Measurements from ENCODE around the gene UBE2R2.

DNA sequence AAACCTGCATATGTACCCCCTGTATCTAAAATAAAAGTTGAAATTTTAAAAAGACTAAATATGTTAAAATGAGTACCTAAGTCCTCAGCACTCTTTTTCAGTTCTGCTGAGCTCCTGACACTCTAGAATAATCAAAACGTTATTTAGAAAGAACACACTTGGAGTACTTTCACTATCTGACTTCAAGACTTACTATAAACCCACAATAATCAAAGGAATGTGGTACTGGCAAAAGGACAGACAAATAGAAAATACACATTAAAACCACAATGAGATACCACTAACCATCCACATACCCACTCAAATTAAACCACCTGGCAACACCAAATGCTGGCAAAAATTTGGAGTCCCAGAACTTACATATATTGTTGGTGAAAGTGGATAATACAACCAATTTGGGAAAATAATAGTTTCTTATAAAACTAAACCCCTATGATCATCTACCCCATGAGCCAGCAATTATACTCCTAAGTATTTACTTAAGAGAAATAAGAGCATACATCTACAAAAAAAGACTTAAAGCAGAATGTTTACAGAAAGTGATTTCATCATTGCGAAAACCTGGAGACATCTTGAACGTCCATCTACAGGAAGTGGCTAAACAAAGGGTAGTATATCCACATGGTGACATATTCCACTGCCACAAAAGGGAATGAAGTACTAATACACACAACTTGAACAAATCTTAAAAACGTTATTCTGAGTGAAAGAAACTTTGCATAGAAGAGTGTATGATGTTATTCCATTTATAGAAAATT is 34.4 kb upstream of the UBE2R2 start:
- no peak for TF ChIP-seq POLR2A (IDR thresholded peaks at IDR 0.05)
- TF ChIP-seq CTCF (IDR thresholded peaks at IDR 0.05 in 4 of 5, conservative IDR thresholded peaks at IDR 0.05 in 1 of 5) = no peak
